Fibroblast of lung (primary cell): ENCODE data around the gene LMO7. TPM values are rescaled to one million over a fixed set of nuclear protein-coding genes. Genes with fewer than 3 reads are reported as not detected.

Experiments used
- DNase-seq, 2 donors: peaks; one replicate each; pipeline versions ENCODE4 v3.0.0 to v3.0.0-alpha.2; 2010; ENCODE audit warnings: low read depth in 2 of 2
- H2AFZ ChIP-seq: 2 replicates; pipeline ENCODE4 v1.5.1; 2012; ENCODE audit warnings: low read length, control low read depth, inconsistent platforms
- H3K27ac ChIP-seq: 2 replicates; pipeline ENCODE4 v1.5.1; 2011; ENCODE audit warnings: low read length, control low read depth; ENCODE audit not compliant: insufficient read depth
- H3K27me3 ChIP-seq: 2 replicates; pipeline ENCODE4 v1.5.1; 2011; ENCODE audit warnings: mild to moderate bottlenecking, low read length; ENCODE audit not compliant: control insufficient read depth, insufficient read depth
- H3K36me3 ChIP-seq: 2 replicates; pipeline ENCODE4 v1.5.1; 2011; ENCODE audit warnings: low read length; ENCODE audit not compliant: control insufficient read depth, insufficient read depth
- H3K4me1 ChIP-seq: 2 replicates; pipeline ENCODE4 v1.5.1; 2011; ENCODE audit warnings: low read length; ENCODE audit not compliant: control insufficient read depth, insufficient read depth; ENCODE audit errors: extremely low read depth
- H3K4me2 ChIP-seq: 2 replicates; pipeline ENCODE4 v1.5.1; 2011; ENCODE audit warnings: low read length, control low read depth; ENCODE audit not compliant: insufficient read depth; ENCODE audit errors: extremely low read depth
- H3K4me3 ChIP-seq, 4 experiments: fragments of 200-600 bp in 1 of 4; sonication (generic) in 1 of 4; replicated peaks in 1 of 4; 2 replicates each; pipeline ENCODE4 v1.5.1; 2011 to 2016; ENCODE audit warnings: low read length in 4 of 4, low read depth in 3 of 4, mild to moderate bottlenecking in 3 of 4, control low read depth in 2 of 4, inconsistent platforms in 1 of 4, mixed read lengths in 1 of 4; ENCODE audit not compliant: insufficient read depth in 1 of 4; ENCODE audit errors: control extremely low read depth in 1 of 4
- H3K79me2 ChIP-seq: 2 replicates; pipeline ENCODE4 v1.5.1; 2012; ENCODE audit warnings: mild to moderate bottlenecking, low read length, inconsistent platforms; ENCODE audit not compliant: control insufficient read depth, insufficient read depth
- H3K9ac ChIP-seq: 2 replicates; pipeline ENCODE4 v1.5.1; 2011; ENCODE audit warnings: mild to moderate bottlenecking, low read length, control low read depth; ENCODE audit not compliant: insufficient read depth
- H3K9me3 ChIP-seq: 2 replicates; pipeline ENCODE4 v1.5.1; 2012; ENCODE audit warnings: low read depth, low read length; ENCODE audit not compliant: control insufficient read depth, insufficient read depth
- H4K20me1 ChIP-seq: 2 replicates; pipeline ENCODE4 v1.5.1; 2011; ENCODE audit warnings: low read length; ENCODE audit not compliant: control insufficient read depth, insufficient read depth; ENCODE audit errors: extremely low read depth
- CTCF ChIP-seq, 2 donors: IDR thresholded peaks in 1 of 2; conservative IDR thresholded peaks in 1 of 2; 1 replicate in 1 of 2; 2 replicates in 1 of 2; pipeline ENCODE4 v1.5.1; 2011 to 2012; ENCODE audit warnings: low read length in 2 of 2, control low read depth in 1 of 2, inconsistent platforms in 1 of 2, low read depth in 1 of 2, mild to moderate bottlenecking in 1 of 2
- EZH2 ChIP-seq: IDR thresholded peaks from 2 replicates; pipeline ENCODE4 v1.5.1; 2012; ENCODE audit warnings: low read length, control low read depth, mild to moderate bottlenecking; ENCODE audit errors: missing control alignments
- polyA plus RNA-seq, 2 donors: library from polyadenylated mRNA; depleted of rRNA in 1 of 2; stranded (reverse) in 1 of 2; unstranded in 1 of 2; fragments of >200 nt; gene quantifications; 2 replicates each; pipeline ENCODE4 v1.2.1, GENCODE V29; 2011 to 2012; ENCODE audit warnings: missing spikeins in 1 of 2
- total RNA-seq: library from RNA; depleted of rRNA; stranded (reverse); fragments of >200 nt; gene quantifications from 2 replicates; pipeline ENCODE4 v1.2.1, GENCODE V29; 2014

The LMO7 gene
- total and polyA plus RNA-seq, 2 donors (not counting 1 experiment from before 2014, with no cell fraction given): 71.9 to 226 TPM

DNA sequence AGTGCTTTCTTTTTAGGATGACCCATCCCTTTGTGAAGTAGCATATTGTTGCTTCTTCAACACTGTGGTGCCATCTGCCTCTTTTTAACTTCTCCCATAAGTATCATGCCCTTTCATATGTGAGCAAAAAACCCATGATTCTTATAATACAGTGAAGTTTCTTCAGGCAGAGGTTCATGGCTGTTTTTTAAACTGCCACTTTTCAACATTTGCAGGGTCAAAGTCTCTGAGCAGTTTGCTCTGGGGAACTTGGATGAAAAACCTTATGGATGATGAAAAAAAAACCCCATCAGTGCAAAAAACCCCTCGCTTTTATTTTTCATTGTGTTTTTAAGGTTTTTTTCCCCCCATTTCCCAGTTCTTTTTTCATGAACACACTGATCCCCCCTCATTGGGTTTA is 158.5 kb downstream of the LMO7 start:
- Histone ChIP-seq H2AFZ (no peak overlapping the region), H4K20me1 (peaks cover 1% of the 10 kb centered on the region), H3K27ac (no peak overlapping the region), H3K4me1 (peaks cover 18% of the 10 kb centered on the region), H3K9me3 (no peaks in the 10 kb centered on the region), H3K27me3 (no peaks in the 10 kb centered on the region), H3K36me3 (peaks cover 2% of the 10 kb centered on the region), H3K79me2 (peaks cover 57% of the 10 kb centered on the region), H3K4me2 (no peak overlapping the region), H3K4me3 (no peak overlapping the region), H3K9ac (no peak overlapping the region)
- no peak for DNase-seq
- TF ChIP-seq CTCF (conservative IDR thresholded peaks at IDR 0.05 in 1 of 2, IDR thresholded peaks at IDR 0.05 in 1 of 2; ENCODE audit: low read depth in 1 of 2, low read length in 2 of 2) (no peak), EZH2 (no peak)

DNA sequence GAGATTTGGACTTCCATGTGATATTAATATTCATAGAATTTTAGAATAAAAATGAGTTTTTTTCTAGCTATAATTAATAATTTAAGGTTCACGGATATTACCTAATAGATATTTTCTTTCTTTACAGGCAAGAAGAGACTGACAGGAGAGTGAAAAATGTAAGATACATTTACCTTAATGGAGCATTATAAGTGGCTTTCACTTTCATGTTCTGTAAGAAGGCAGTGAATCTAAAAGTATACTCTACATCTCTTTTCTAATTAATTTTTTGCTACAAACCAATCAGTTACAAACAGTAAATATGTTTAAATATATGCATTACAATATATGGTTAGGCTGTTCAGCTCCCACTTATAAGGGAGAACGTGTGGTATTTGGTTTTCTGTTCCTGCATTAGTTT is 159.1 kb downstream of the LMO7 start:
- H2AFZ ChIP-seq: no peak overlapping the region
- H3K9ac ChIP-seq: no peak overlapping the region
- DNase-seq: no peak
- peaks cover 1% of the 10 kb centered on the region for H4K20me1 ChIP-seq
- no peaks in the 10 kb centered on the region for H3K27me3 ChIP-seq
- peaks cover 51% of the 10 kb centered on the region for H3K79me2 ChIP-seq
- no peaks in the 10 kb centered on the region for H3K9me3 ChIP-seq
- H3K27ac ChIP-seq: no peak overlapping the region
- H3K36me3 ChIP-seq: peaks cover 1% of the 10 kb centered on the region
- no peak overlapping the region for H3K4me2 ChIP-seq
- peaks cover 14% of the 10 kb centered on the region for H3K4me1 ChIP-seq
- no peak overlapping the region for H3K4me3 ChIP-seq
- TF ChIP-seq CTCF (conservative IDR thresholded peaks at IDR 0.05 in 1 of 2, IDR thresholded peaks at IDR 0.05 in 1 of 2; ENCODE audit: low read depth in 1 of 2, low read length in 2 of 2) (no peak), EZH2 (no peak)

- H4K20me1 ChIP-seq: peaks cover 1% of the 10 kb centered on the region
Observed at GRCh38 chr13:75796825-75797224, 160.7 kb downstream of the LMO7 start.

More at GRCh38 chr13:75796825-75797224, 160.7 kb downstream of the LMO7 start:
- Histone ChIP-seq H3K36me3 (no peaks in the 10 kb centered on the region), H3K4me3 (no peak overlapping the region), H3K4me1 (peaks cover 14% of the 10 kb centered on the region), H3K9ac (no peak overlapping the region), H2AFZ (no peak overlapping the region), H3K27me3 (no peaks in the 10 kb centered on the region), H3K4me2 (no peak overlapping the region), H3K27ac (no peak overlapping the region), H3K9me3 (no peaks in the 10 kb centered on the region), H3K79me2 (peaks cover 39% of the 10 kb centered on the region)
- no peak for DNase-seq
- TF ChIP-seq CTCF (conservative IDR thresholded peaks at IDR 0.05 in 1 of 2, IDR thresholded peaks at IDR 0.05 in 1 of 2; ENCODE audit: low read depth in 1 of 2, low read length in 2 of 2): no peak
- TF ChIP-seq EZH2: no peak
